Subcutaneous adipose tissue (tissue), 4 donors: ENCODE measurements around the gene ARHGAP10. TPM values are rescaled to one million over a fixed set of nuclear protein-coding genes. Genes with fewer than 3 reads are reported as not detected.

ENCODE experiments used
- CTCF ChIP-seq: fragments of 450-650 bp; IDR thresholded peaks from one replicate; pipeline ENCODE4 v1.5.1; 2016; ENCODE audit warnings: low read depth, mild to moderate bottlenecking, control low read depth, antibody characterized with exemption, moderate library complexity
- total RNA-seq, 4 donors: library from RNA; depleted of rRNA; stranded (reverse); fragments of >200 nt; gene quantifications; one replicate each; pipeline ENCODE4 v1.1.0, GENCODE V29; 2016

The ARHGAP10 gene
- total RNA-seq, 4 donors from 2014 or later: 77.1 to 129 (median 98.1) TPM

DNA sequence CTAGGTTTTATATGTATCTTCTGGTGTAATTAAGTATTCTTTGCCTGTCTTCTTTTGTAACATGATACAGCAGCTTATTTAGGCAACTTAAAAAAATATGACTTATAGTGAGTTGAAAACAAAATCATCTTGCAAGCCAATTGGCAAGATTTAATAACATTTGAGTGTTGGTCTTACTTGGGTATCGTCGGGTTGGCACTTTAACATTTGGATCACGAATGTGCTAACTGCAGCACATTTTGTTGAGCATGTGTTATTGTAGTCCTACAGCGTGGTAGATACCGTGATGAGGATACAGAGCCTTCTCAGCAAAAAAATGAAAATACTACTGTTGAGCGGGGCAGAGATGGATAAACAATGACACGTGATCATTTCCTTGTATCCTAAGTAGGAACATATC lies 295.3 kb downstream of the ARHGAP10 start:
- no peak for TF ChIP-seq CTCF

GRCh38 chr4:148029781-148030180 lies 297.9 kb downstream of the ARHGAP10 start:
- TF ChIP-seq CTCF: no peak

- no peak for TF ChIP-seq CTCF
Observed at GRCh38 chr4:148030193-148030873, 298.4 kb downstream of the ARHGAP10 start.

DNA sequence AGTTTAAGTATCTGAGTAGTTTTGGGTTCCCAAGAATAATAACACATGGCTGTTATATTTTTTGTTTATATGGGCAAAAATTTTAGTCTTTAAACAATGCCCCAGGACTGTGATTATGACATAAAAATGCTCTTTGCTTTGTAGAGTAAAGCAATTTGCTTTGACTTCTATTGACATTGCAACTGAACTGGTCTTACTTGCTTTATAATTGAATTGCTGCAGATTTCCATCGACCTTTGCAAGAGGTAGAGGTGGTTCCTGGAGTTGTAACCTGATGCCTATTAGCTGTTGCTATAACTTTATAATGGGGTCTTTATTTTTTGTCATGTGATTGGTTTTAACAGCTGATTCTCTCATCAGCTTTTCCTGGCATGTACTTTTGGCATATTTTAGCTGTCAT lies 302.9 kb downstream of the ARHGAP10 start:
- no peak for TF ChIP-seq CTCF

DNA sequence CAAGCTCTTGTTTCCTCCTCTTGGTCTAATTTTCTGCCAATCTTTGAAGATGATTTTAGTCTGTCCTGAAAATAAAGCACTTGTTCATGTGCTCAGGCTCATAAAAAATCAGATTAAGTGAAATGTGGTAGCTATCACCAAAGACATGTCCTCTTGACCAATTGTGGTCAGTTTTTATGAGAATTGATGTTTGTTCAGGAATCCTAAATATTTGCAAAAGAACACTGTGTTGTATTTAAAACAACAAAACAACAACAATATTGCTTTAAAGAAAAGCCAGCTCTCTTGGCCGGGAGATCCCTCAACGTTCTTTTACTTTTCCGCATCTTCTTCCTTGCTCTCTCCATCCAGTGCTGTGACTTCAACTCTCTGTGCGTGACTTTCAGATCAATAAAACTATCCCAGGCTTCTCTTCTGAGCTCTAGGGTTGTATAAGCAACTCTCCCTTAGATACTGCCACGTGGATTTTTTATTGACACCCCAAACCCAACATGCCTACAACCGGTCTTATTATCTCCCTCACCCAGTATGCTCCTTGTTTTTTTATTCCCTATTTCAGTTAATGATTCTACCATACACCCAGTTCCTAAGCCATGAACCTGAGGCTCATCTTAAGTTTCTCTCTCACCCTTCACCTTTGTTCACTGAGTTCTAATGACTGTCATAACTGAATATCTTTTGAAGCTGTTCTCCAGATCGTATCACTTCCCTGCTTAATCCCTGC lies 309.9 kb downstream of the ARHGAP10 start:
- no peak for TF ChIP-seq CTCF

GRCh38 chr4:148044089-148044911 lies 312.4 kb downstream of the ARHGAP10 start:
- no peak for TF ChIP-seq CTCF

DNA sequence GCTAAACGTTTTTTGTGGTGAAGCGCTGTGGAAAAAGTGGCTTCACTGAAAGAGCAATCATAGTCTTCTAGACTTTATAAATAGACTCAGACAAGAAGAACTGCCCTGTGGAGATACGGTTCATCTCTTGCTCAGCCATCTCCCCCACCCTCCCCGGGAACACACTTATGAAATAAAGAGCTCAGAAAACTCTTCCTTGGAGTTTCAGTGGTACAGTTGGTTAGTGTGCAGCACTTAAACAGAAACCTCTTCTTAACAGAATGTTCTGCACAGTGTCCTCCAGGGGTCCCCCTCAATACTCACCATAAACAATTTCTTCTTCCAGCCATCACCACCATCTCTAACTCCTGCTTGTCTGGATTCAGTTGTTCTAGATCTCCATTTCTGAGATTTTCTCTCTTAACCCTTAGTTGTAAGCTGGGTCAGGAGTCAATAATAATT lies 313.0 kb downstream of the ARHGAP10 start:
- TF ChIP-seq CTCF: no peak
